HL-60 (cell line): Measurements from ENCODE around the gene SNRPB.

Experiments
- GABPA ChIP-seq: IDR thresholded peaks from 2 replicates; pipeline ENCODE4 v1.6.1; 2012; ENCODE audit warnings: low read depth
- POLR2AphosphoS5 ChIP-seq: IDR thresholded peaks from 2 replicates; pipeline ENCODE4 v1.6.1; 2012; ENCODE audit warnings: low read depth

- TF ChIP-seq GABPA = no peak
- no peak for TF ChIP-seq POLR2AphosphoS5
Observed at GRCh38 chr20:2421247-2421646, 49.3 kb downstream of the SNRPB start.
